Ascending aorta (tissue), 2 donors: ENCODE results near the gene ARHGAP8. TPM values are rescaled to one million over a fixed set of nuclear protein-coding genes. Genes with fewer than 3 reads are reported as not detected.
A peak's percentile ranks its signal among the peaks of the same experiment; 100 is the strongest.

Source experiments
- DNase-seq, 2 donors: peaks; one replicate each; pipeline ENCODE4 v3.0.0-alpha.2; 2019; ENCODE audit warnings: low spot score in 2 of 2
- H3K27ac ChIP-seq, 2 donors: fragments of 200-600 bp; sonication (generic); one replicate each; pipeline ENCODE4 v1.5.1; 2016 to 2017; ENCODE audit warnings: mild to moderate bottlenecking in 1 of 2
- H3K27me3 ChIP-seq: fragments of 200-600 bp; sonication (generic); one replicate; pipeline ENCODE4 v1.5.1; 2017
- H3K36me3 ChIP-seq, 2 donors: fragments of 200-600 bp; sonication (generic); one replicate each; pipeline ENCODE4 v1.5.1; 2016
- H3K4me1 ChIP-seq, 2 donors: fragments of 200-600 bp; sonication (generic); one replicate each; pipeline ENCODE4 v1.5.1; 2016 to 2017; ENCODE audit warnings: mild to moderate bottlenecking in 1 of 2
- H3K4me3 ChIP-seq, 2 donors: fragments of 200-600 bp; sonication (generic); one replicate each; pipeline ENCODE4 v1.5.1; 2016 to 2017; ENCODE audit warnings: mild to moderate bottlenecking in 1 of 2
- H3K9me3 ChIP-seq, 2 donors: fragments of 200-600 bp; sonication (generic); one replicate each; pipeline ENCODE4 v1.5.1; 2016
- CTCF ChIP-seq, 3 experiments: fragments of 200-600 bp in 2 of 3; fragments of 450-650 bp in 1 of 3; sonication (generic) in 2 of 3; IDR thresholded peaks; one replicate each; pipeline ENCODE4 v1.5.1; 2016 to 2019; ENCODE audit warnings: antibody characterized with exemption in 3 of 3, mild to moderate bottlenecking in 1 of 3, moderate library complexity in 1 of 3
- intact Hi-C: fragments of 100-400 bp; cut with DNase I; formaldehyde crosslinking; loops from one replicate; pipeline ENCODE4 v1.15.1; 2023
- total RNA-seq: library from RNA; depleted of rRNA; stranded (reverse); fragments of >200 nt; gene quantifications from one replicate; pipeline ENCODE4 v1.1.0, GENCODE V29; 2016

The ARHGAP8 gene
- total RNA-seq, 1 donor from 2014 or later, result not detected

GRCh38 chr22:44889255-44889878 is 137.0 kb downstream of the ARHGAP8 start:
- H3K27ac ChIP-seq, result no peak overlapping the region
- H3K4me1 ChIP-seq, result no peaks in the 10 kb centered on the region
- H3K4me3 ChIP-seq, result no peak overlapping the region
- intact Hi-C loops, result no loop called here
- H3K36me3 ChIP-seq, result no peaks in the 10 kb centered on the region
- no peak for TF ChIP-seq CTCF (IDR thresholded peaks at IDR 0.05)
- H3K9me3 ChIP-seq, result no peaks in the 10 kb centered on the region
- peak in 1 of 2 donors; percentile 37 for DNase-seq
- H3K27me3 ChIP-seq, result no peaks in the 10 kb centered on the region

- no peak overlapping the region for H3K27ac ChIP-seq
- H3K4me1 ChIP-seq, result no peaks in the 10 kb centered on the region
- no peak for TF ChIP-seq CTCF (IDR thresholded peaks at IDR 0.05)
- intact Hi-C loops, result no loop called here
- peak in 1 of 2 donors; percentile 53 for DNase-seq
- H3K4me3 ChIP-seq, result no peak overlapping the region
- H3K9me3 ChIP-seq, result no peaks in the 10 kb centered on the region
- H3K27me3 ChIP-seq, result no peaks in the 10 kb centered on the region
- H3K36me3 ChIP-seq, result no peaks in the 10 kb centered on the region
Measured at GRCh38 chr22:44890416-44891292, 138.3 kb downstream of the ARHGAP8 start.

- no peak for TF ChIP-seq CTCF (IDR thresholded peaks at IDR 0.05)
- intact Hi-C loops, result no loop called here
- Histone ChIP-seq H3K27me3 (no peaks in the 10 kb centered on the region), H3K36me3 (no peaks in the 10 kb centered on the region), H3K4me3 (no peak overlapping the region), H3K27ac (no peak overlapping the region), H3K9me3 (no peaks in the 10 kb centered on the region), H3K4me1 (no peaks in the 10 kb centered on the region)
- no peak for DNase-seq
Measured at GRCh38 chr22:44891293-44891747, 138.9 kb downstream of the ARHGAP8 start.

DNA sequence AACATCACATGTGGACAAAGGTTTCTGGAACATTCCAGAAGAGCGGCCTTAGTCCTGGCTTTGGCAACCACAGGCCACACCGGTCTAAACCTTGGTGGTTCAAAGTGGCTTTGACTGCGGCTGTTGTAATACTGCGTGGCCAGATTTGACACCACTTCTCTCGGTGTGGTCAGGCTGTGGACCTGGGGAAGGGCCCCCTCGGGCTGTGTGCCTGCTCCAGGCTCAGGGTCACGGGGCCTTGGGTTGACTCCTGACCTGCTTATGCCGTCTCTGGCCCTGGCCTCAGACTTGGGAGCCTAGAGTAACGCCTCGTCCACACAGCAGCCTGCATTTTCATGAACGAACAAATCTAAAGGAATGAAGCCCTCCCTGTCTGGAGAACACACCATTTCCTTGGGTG is 139.4 kb downstream of the ARHGAP8 start:
- DNase-seq, result peak in 1 of 2 donors; percentile 42
- no peaks in the 10 kb centered on the region for H3K9me3 ChIP-seq
- no peak for TF ChIP-seq CTCF (IDR thresholded peaks at IDR 0.05)
- no peaks in the 10 kb centered on the region for H3K27me3 ChIP-seq
- no peaks in the 10 kb centered on the region for H3K36me3 ChIP-seq
- intact Hi-C loops, result no loop called here
- no peak overlapping the region for H3K4me3 ChIP-seq
- no peaks in the 10 kb centered on the region for H3K4me1 ChIP-seq
- no peak overlapping the region for H3K27ac ChIP-seq

DNA sequence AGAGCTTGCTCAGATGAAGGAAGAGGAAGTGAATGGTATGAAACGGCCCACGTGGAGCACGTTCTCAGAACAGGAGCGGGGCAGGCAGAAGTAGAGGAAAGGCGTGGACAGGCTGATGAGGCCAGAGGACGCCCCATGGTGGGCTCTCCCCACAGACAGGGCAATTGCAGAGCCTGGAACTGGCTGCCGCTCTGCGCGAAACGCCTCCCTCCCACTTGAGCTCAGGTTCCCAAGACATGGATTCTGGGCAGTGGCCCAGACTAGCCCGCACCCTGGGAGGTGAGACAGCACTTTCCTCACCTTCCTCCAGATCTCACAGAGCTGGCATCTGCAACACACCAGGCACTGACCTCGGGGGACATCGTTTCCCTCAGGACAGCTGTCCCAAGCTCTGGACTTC is 139.9 kb downstream of the ARHGAP8 start:
- Histone ChIP-seq H3K4me3 (no peak overlapping the region), H3K4me1 (no peaks in the 10 kb centered on the region), H3K9me3 (no peaks in the 10 kb centered on the region), H3K36me3 (no peaks in the 10 kb centered on the region), H3K27ac (no peak overlapping the region), H3K27me3 (no peaks in the 10 kb centered on the region)
- no peak for TF ChIP-seq CTCF (IDR thresholded peaks at IDR 0.05)
- intact Hi-C loops, result no loop called here
- peak in 1 of 2 donors; percentile 55 for DNase-seq
